ENCODE measurements around the gene ERC1. TPM values are rescaled to one million over a fixed set of nuclear protein-coding genes. Genes with fewer than 3 reads are reported as not detected.

The ERC1 gene
- total RNA-seq, 1 donor from 2014 or later: 82.2 TPM

DNA sequence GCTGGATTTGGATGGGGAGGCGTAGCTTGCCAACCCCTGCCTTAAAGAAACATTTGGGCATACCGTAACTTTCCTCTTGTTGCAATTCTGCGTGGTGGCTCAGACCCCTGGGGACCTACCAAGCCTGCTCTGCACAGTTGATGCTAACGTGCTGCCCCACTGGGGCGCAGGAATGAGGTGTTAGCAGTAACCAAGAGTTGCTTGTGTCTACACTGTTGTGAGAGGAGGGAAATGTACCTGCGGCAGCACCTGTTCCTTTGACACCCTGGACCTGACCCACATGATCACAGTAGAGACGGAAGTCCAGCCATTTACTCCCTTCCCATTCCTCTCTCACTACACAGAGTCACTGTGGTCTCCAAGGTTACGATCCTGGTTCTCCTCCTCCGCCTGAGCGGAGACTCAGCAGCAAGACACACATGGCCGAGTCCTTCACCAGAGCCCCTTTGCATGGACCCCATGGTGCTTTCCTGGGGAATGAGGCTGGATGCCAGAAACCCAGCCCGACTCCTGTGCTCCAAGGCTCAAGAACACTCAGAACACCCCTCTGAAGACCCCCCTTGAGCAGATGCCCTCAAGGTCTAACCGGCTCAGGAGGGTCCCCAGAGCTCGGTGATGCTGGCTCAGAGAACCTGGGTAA lies 518.5 kb downstream of the ERC1 start:
- peaks cover 12% of the 10 kb centered on the region for H3K4me1 Mint-ChIP-seq (ENCODE audit: low read depth, unreplicated experiment)
- no peaks in the 10 kb centered on the region for H3K36me3 Mint-ChIP-seq (ENCODE audit: unreplicated experiment)
- H3K4me3 Mint-ChIP-seq (ENCODE audit: unreplicated experiment): peak overlapping the region; percentile 25
- no peak for DNase-seq
- TF ChIP-seq, protein P1, sequence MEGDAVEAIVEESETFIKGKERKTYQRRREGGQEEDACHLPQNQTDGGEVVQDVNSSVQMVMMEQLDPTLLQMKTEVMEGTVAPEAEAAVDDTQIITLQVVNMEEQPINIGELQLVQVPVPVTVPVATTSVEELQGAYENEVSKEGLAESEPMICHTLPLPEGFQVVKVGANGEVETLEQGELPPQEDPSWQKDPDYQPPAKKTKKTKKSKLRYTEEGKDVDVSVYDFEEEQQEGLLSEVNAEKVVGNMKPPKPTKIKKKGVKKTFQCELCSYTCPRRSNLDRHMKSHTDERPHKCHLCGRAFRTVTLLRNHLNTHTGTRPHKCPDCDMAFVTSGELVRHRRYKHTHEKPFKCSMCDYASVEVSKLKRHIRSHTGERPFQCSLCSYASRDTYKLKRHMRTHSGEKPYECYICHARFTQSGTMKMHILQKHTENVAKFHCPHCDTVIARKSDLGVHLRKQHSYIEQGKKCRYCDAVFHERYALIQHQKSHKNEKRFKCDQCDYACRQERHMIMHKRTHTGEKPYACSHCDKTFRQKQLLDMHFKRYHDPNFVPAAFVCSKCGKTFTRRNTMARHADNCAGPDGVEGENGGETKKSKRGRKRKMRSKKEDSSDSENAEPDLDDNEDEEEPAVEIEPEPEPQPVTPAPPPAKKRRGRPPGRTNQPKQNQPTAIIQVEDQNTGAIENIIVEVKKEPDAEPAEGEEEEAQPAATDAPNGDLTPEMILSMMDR (IDR thresholded peaks at IDR 0.05; ENCODE audit: partially characterized antibody, unreplicated experiment): no peak
- peaks cover 3% of the 10 kb centered on the region for H3K27me3 Mint-ChIP-seq (ENCODE audit: unreplicated experiment)
- H3K27ac Mint-ChIP-seq (ENCODE audit: unreplicated experiment): no peak overlapping the region
- peaks cover 5% of the 10 kb centered on the region for H3K9me3 Mint-ChIP-seq (ENCODE audit: unreplicated experiment)

DNA sequence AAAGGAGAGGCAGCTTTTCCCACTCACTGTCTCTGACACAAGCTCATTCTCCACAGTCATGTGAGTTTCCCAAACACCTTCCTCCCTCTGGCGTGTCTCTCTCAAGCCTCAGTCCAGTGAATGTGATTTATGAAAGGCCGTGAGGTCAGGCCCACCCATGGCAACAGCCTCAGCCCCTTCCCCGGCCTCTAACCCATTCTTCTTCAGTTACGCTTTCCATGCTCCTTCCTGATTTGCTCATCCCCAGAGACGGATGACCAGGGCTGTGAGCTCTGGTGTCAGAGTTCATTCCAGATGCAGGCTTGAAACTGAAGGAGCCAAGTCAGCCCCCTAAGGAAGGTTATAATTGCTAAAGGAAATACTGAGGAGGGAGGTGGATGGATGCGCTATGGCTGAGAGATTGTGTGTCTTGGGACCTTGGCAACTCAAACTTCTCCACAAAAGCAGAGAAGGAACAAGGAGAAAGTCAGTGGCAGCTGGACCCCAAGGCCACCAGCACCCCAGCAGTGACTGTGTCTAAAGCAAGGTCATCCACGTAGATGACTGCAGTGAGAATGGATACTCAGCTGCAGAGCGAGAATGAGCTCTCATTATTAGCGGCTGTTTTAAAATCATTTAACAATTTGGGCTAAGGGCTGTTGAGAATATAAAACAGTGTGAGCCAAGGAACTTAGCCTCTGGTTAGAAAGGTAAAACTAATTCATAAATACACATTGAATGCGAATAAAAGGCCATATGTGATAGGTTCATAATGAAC lies 519.2 kb downstream of the ERC1 start:
- Mint-ChIP-seq H3K27me3 (ENCODE audit: unreplicated experiment) (peaks cover 3% of the 10 kb centered on the region), H3K4me3 (ENCODE audit: unreplicated experiment) (peak overlapping the region; percentile 38), H3K36me3 (ENCODE audit: unreplicated experiment) (no peaks in the 10 kb centered on the region), H3K27ac (ENCODE audit: unreplicated experiment) (no peak overlapping the region), H3K4me1 (ENCODE audit: low read depth, unreplicated experiment) (peaks cover 10% of the 10 kb centered on the region), H3K9me3 (ENCODE audit: unreplicated experiment) (peaks cover 5% of the 10 kb centered on the region)
- no peak for DNase-seq
- TF ChIP-seq, protein P1 (IDR thresholded peaks at IDR 0.05; ENCODE audit: partially characterized antibody, unreplicated experiment): no peak

DNA sequence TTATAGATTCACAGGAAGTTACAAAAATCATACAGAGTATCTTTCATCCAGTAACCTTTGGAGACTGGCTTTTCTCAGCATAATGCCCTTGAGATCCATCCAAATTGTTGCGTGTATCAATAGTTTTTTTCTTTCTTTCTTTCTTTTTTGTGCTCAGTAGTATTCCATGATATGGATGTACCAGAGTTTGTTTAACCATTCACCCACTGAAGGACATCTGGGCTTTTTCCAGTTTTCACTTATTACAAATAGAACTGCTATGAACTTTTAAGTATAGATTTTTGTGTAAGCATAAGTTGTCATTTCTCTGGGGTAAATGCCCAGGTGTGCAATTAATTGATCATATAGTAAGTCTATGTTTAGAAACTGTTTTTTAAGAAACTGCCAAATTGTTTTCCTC lies 524.0 kb downstream of the ERC1 start:
- Mint-ChIP-seq H3K9me3 (ENCODE audit: unreplicated experiment) (peaks cover 4% of the 10 kb centered on the region), H3K4me3 (ENCODE audit: unreplicated experiment) (no peak overlapping the region), H3K4me1 (ENCODE audit: low read depth, unreplicated experiment) (peaks cover 7% of the 10 kb centered on the region), H3K27ac (ENCODE audit: unreplicated experiment) (no peak overlapping the region), H3K36me3 (ENCODE audit: unreplicated experiment) (no peaks in the 10 kb centered on the region), H3K27me3 (ENCODE audit: unreplicated experiment) (peaks cover 5% of the 10 kb centered on the region)
- TF ChIP-seq, protein P1 (IDR thresholded peaks at IDR 0.05; ENCODE audit: partially characterized antibody, unreplicated experiment): no peak
- no peak for DNase-seq

DNA sequence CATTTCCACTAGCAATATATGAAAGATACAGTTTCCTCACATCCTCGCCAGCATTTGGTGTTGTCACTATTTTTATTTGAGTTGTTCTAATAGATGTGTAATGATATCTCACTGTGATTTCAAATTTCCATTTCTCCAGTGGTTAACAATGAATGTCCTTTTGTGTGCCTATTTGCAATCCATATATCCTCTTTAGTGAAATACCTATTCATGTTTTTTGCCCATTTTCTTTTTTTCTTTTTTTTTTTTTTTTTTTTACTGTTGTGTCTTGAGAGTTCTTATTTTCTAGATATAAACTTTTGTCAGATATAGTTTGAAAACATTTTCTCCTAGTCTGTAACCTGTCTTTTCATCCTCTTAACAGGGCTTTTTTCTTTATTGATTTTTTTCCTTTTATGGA lies 524.4 kb downstream of the ERC1 start:
- TF ChIP-seq, protein P1 (IDR thresholded peaks at IDR 0.05; ENCODE audit: partially characterized antibody, unreplicated experiment): no peak
- Mint-ChIP-seq H3K4me1 (ENCODE audit: low read depth, unreplicated experiment) (peaks cover 3% of the 10 kb centered on the region), H3K36me3 (ENCODE audit: unreplicated experiment) (no peaks in the 10 kb centered on the region), H3K27me3 (ENCODE audit: unreplicated experiment) (peaks cover 4% of the 10 kb centered on the region), H3K9me3 (ENCODE audit: unreplicated experiment) (peaks cover 3% of the 10 kb centered on the region), H3K4me3 (ENCODE audit: unreplicated experiment) (no peak overlapping the region), H3K27ac (ENCODE audit: unreplicated experiment) (no peak overlapping the region)
- no peak for DNase-seq

DNA sequence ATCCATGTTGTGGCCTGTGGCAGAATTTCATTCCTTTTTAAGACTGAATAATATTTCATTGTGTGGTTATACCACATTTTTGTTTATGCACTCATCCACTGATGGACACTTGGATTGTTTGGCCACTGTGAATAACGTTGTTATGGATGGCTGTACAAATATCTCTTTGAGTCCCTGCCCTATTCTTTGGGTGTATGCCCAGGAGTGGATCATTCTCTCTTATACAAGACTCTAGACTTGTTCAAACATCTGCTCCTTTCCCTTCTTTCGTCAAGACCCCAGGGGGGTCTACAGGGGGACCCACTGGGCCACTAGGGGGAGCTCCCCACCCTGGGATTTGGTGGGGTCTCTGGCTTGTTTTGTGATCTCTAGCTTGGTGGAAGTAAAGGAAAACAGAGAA lies 526.0 kb downstream of the ERC1 start:
- H3K9me3 Mint-ChIP-seq (ENCODE audit: unreplicated experiment): peaks cover 3% of the 10 kb centered on the region
- peak; percentile 66 for DNase-seq
- H3K4me1 Mint-ChIP-seq (ENCODE audit: low read depth, unreplicated experiment): peaks cover 3% of the 10 kb centered on the region
- peaks cover 4% of the 10 kb centered on the region for H3K27me3 Mint-ChIP-seq (ENCODE audit: unreplicated experiment)
- H3K36me3 Mint-ChIP-seq (ENCODE audit: unreplicated experiment): no peaks in the 10 kb centered on the region
- TF ChIP-seq, protein P1 (IDR thresholded peaks at IDR 0.05; ENCODE audit: partially characterized antibody, unreplicated experiment): peak; percentile 53
- H3K4me3 Mint-ChIP-seq (ENCODE audit: unreplicated experiment): no peak overlapping the region
- no peak overlapping the region for H3K27ac Mint-ChIP-seq (ENCODE audit: unreplicated experiment)

Measured in glutamatergic neuron (in vitro differentiated cells).